ENCODE data around the gene ADGRV1.
"Not testable (repeated sequence)": the region's sequence is repeated elsewhere in the genome, so short reads cannot be mapped to it uniquely, and the experiment has no call there.

Gene ADGRV1

DNA sequence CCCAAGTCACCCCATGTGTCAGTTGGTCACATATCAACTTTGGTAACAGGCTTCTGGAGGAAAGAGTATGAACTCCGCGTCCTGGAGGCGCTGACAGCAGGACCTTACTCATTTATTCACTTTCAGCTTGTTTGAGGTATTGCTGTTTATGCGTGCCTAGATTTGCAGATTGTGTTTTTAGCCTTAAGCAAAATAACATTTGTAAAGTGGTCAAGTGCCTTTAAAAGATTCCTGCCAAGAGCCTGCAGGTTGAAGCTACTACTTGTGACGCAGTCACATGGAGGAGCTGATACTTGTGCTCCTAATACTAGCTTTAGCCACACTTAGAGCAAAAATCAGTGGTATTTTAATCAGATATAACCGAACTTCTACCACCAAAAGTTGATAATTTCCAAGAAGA lies 351.3 kb downstream of the ADGRV1 start:
- no peak for DNase-seq (ENCODE audit: low read depth in 3 of 3)

DNA sequence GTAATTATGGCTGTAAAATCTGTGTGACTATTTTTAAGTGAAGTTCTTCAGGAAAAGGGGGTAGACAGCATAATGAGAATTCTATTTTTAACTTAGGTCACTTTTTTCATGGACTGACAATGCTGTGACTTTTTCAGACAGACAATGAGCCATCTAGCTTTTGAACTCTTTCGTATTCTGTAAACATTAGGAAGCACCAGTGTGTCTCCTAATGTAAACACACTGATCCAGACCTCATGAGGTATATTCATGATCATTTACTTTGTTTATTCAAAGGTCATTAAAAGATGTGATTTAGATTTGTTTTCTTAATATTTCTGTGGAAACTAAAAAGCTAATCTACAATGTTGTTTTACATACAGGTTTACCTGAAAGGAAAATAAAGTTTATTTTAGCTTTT lies 352.6 kb downstream of the ADGRV1 start:
- no peak for DNase-seq (ENCODE audit: low read depth in 3 of 3)

DNA sequence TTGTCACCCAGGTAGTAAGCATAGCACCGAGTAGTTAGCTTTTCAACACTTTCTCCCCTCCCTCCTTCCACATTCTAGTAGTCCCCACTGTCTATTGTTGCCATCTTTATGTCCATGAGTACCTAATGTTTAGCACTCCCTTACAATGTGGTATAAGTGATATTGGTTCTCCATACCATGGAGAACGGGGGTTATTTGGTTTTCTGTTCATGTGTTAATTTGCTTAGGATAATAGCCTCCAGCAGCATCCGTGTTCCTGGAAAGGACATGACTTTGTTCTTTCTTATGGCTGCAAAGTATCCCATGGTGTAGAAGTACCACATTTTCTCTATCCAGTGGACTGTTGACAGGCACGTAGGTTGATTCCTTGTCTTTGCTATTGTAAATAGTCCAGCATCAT lies 353.9 kb downstream of the ADGRV1 start:
- DNase-seq (ENCODE audit: low read depth in 3 of 3) = no peak

DNA sequence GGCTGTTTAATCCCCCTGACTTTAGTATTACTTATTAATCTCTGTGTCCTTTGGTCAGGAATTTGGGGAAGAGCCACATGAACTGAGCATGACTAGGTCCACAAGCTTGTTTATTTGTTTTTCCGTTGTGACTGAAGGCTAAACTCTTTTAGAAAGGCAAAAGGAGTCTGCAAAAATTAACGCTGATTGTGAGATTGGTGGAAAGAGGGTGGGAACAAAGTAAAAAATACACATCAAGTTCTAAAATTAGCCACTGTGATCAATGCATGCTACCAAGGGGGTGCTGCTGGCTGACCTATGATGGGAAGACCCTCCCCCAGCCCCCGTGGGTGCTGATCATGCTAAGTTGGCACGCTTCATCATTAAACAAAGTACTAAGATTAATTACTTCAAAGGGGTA lies 356.8 kb downstream of the ADGRV1 start:
- DNase-seq (ENCODE audit: low read depth in 3 of 3) = no peak

- DNase-seq (ENCODE audit: low read depth in 3 of 3) = no peak
These were observed 358.6 kb downstream of the ADGRV1 start for GRCh38 chr5:90916947-90917800.

DNA sequence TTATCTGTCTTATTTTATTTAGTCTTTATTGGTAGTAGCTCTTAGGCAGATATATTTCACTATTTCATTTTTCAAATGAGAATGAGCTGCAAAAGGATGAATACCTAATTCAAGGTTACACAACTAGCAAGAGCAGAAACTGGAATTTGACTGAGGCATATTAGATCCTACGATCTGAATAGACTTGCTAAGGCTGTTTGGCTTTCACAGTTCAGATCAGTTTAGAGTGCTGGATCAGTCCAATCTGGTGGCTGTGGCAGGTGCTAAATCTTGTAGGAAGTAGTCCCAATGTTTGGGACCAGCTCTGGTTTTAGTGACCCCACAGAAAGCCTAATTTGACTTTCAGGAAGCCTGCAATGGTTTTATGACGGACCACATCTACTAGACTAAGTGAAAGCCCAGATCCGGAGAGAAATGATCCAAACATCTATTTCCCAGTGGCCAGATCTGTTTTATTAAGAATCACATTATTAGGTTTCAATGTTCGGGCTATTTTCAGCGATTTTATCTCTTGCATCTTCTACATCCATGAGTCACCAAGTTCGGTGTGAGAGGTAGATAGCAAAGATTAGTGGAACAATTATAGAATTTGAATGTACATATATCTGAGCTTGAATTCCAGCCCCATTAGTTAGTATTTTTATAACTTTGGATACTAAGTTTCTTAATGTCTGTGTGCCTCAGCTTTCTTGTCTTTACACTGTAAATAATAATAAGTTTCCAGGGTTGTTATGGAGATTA lies 359.5 kb downstream of the ADGRV1 start:
- DNase-seq (ENCODE audit: low read depth in 3 of 3) = no peak

DNA sequence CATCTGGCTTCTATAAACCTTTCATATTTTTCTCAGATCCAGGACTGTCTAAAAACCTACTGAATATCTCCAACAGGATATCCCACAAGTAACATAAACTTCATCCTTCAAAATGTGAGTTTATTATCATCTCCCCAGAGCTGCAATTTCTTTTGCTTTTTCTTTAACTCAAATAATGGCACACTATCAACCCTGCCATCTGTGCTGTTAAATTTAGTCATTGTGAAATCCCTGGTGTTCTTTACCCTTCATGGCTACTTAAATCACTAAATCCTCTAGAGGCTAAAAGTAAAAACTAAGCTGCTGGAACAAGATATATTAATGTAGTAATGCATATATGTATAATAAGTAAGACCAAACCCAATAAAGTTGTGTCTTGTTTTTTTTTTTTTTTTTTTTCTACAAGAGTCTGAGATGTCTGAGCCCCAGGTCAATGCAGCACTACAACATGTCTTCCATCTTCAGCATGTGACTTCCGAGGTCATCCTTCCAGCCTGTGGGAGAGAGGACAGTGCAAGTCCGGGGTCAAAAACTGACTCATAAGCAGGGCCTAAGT lies 362.9 kb downstream of the ADGRV1 start:
- no peak for DNase-seq (ENCODE audit: low read depth in 3 of 3)

DNA sequence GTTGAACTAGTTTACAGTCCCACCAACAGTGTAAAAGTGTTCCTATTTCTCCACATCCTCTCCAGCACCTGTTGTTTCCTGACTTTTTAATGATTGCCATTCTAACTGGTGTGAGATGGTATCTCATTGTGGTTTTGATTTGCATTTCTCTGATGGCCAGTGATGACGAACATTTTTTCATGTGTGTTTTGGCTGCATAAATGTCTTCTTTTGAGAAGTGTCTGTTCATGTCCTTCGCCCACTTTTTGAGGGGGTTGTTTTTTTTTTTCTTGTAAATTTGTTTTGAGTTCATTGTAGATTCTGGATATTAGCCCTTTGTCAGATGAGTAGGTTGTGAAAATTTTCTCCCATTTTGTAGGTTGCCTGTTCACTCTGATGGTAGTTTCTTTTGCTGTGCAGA lies 365.6 kb downstream of the ADGRV1 start:
- not testable (repeated sequence) for DNase-seq (ENCODE audit: low read depth in 3 of 3)

- not testable (repeated sequence) for DNase-seq (ENCODE audit: low read depth in 3 of 3)
These were observed 370.6 kb downstream of the ADGRV1 start for GRCh38 chr5:90929013-90929839.

GRCh38 chr5:90930062-90930461 lies 371.5 kb downstream of the ADGRV1 start:
- DNase-seq (ENCODE audit: low read depth in 3 of 3) = no peak

GRCh38 chr5:90930756-90931431 lies 372.3 kb downstream of the ADGRV1 start:
- DNase-seq (ENCODE audit: low read depth in 3 of 3) = no peak

DNA sequence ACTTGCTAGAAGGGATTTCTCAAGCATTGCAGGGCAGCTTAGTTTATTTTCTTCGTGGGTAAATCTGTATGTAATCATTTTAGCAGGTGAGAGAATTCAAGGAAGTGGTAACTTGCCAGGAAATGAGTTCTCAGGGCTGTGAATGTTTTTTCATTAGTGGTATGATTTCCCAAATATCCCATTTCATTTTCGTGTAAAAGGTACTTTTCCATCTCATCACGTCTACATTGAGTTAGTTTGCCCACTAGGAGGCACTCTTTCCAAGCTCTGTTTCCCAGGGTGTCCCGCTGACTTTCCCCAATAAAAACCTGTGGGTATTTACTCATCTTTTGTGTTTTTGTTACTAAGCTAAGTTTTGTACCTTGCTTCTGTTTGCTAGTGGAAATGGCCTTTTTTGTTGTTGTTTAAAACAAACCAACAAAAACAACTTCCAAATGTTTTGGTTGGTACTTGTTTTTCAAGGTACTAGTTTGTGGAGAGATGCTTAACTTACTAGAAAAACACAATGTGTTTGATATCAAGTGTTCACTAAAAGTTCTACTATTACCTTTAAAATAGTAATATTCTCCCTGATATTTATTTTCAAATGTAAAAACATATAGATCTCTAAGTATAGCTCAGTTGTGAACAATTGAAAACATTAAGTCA lies 373.6 kb downstream of the ADGRV1 start:
- peak in 2 of 3 donors; percentile 8 to 22 for DNase-seq (ENCODE audit: low read depth in 3 of 3)

- no peak for DNase-seq (ENCODE audit: low read depth in 3 of 3)
These were observed 374.7 kb downstream of the ADGRV1 start for GRCh38 chr5:90933298-90933697.

GRCh38 chr5:90934091-90934719 lies 375.6 kb downstream of the ADGRV1 start:
- DNase-seq (ENCODE audit: low read depth in 3 of 3) = no peak

GRCh38 chr5:90934738-90935137 lies 376.1 kb downstream of the ADGRV1 start:
- no peak for DNase-seq (ENCODE audit: low read depth in 3 of 3)

DNA sequence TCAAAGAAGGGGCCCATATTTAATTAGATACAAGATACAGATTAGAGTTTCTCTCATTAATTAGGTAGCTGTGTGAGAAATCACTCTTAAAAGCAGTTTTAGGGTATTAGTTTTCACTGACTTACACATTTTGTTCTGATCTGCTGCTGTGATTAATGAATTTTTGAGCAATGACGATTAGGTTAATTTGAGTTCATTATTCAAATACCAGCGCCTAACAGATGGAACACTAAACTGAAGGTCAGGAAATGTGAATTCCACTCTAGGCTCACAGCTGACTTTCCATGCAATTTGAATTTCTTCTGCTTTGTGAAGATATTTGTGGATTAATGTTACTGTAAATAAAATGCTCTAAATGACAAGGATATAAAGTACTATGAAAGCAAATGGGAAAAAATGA lies 380.6 kb downstream of the ADGRV1 start:
- DNase-seq (ENCODE audit: low read depth in 3 of 3) = no peak

DNA sequence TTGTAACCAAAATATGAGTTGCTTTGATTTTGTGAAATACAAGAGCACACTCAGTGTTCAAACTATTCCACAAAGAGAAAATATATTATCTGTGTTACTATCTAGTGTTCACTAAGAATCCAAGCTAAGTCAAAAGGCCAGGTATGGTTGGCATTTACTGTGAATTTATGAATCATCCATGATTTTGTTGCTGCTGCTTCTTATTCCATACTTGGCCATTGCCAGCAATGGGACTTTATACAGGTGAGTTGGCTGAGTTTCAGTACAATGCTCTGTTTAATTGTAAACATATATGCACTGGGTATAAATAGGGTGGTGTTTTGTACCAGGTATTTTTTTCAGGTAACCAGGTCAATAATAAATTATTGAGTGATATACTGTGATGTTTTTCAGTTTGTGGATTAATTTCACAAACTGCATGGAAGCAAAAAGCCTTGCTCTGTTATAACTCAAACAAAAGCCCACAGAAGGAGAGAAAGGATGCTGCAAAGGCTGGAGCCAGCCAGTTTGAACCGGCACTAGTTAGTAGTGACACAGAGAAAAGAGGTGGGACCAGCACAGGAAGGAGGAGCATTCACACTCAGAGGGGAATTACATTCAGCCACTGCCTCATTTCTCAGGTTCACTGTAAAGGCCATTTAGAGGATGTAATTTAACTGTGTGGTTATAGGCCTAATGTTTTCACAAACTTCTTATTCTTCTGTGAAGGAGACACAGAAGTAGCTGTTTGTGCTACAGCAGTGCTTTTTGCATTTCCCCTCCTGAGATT lies 381.8 kb downstream of the ADGRV1 start:
- DNase-seq (ENCODE audit: low read depth in 3 of 3) = peak; percentile 3 to 21 (median 4)

DNA sequence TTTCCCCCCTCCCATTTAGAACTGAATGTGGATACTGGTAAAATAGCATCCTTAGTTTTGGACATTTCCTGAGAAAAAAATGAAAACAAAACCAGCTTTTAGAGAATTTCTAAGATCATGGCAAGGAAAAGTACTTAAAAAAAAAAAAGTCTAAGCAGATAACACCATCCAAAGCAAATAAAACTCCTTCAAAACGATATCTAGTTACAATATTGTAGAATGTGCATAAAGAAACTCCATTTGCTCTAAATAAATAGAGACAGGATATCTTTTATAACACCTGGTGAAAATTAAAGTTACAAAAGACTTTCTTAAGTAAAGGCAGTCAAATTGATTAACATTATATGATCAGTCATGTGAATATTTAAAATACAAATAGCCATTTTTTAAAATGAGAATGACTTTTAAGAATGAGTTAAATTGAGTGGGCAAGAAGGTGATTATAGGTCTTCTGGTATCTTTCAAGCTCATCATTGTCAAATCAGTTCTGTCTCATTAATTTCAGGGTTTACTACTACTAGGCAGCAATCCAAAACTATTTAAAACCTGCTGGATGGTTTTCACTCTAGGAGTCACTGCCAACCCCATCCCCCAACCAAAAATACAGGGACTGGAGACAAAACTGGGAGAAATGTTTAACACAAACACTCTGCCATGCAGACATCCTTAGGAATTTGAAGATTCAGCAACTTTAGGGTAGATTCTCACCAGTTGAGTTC lies 382.6 kb downstream of the ADGRV1 start:
- DNase-seq (ENCODE audit: low read depth in 3 of 3) = no peak

DNA sequence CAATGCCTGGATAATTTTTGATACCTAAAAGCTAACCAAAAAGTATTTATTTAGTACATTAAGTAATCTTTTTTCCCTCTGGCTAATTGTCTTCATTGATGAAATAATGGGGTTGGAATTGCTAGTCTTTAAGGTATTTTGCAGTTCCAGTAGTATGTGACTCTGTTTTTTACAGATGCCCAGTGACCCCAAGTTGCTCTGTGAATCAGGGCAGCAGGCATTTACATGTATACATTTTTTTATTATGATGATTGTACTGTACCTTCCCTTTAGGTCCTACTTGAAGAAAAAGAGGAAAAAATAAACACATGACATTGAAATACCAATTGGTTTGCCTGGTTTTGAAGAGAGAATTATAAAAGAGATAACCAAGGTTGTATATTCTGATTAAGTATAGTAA lies 385.5 kb downstream of the ADGRV1 start:
- no peak for DNase-seq (ENCODE audit: low read depth in 3 of 3)

Measured in stimulated activated CD4-positive, alpha-beta T cell treated with anti-CD3 and anti-CD28 coated beads, TNF-alpha, amount 100 ng/mL, for 48 hours (primary cell).